ENCODE data around the gene OLFML2A. TPM values are rescaled to one million over a fixed set of nuclear protein-coding genes. Genes with fewer than 3 reads are reported as not detected.

Gene OLFML2A
- total RNA-seq, 4 donors from 2014 or later, result 44.7 to 328 (median 169) TPM

DNA sequence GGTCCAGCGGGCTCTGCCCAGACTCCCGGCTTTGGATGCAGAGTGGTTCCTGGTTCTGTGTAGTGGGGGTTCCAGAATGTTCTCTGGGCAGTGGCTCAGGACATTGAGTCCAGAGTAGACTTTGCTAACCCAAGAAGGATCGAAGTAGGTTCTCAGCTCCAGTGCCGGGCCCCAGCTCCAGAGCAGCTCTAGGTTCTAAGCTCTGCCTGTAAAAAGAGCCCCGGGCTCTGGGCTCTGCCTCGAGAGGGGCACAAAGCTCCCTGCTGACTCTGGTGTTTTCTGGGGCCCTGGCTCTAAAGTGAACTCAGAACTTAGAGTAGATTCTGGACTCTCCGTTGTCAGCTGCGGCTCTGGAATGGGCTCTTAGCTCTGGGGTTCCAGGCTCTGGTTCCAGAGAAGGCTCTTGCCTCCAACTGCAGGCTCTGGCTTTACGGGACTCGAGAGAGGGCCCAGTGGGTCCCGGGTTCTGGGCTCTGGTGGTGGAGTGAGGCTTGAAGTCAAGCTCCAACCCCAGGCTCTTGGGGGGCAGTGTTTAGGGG, 76.7 kb downstream of the OLFML2A start:
- TF ChIP-seq EP300 (IDR thresholded peaks at IDR 0.05), result no peak
- TF ChIP-seq POLR2A (IDR thresholded peaks at IDR 0.05), result no peak
- TF ChIP-seq, protein P1, sequence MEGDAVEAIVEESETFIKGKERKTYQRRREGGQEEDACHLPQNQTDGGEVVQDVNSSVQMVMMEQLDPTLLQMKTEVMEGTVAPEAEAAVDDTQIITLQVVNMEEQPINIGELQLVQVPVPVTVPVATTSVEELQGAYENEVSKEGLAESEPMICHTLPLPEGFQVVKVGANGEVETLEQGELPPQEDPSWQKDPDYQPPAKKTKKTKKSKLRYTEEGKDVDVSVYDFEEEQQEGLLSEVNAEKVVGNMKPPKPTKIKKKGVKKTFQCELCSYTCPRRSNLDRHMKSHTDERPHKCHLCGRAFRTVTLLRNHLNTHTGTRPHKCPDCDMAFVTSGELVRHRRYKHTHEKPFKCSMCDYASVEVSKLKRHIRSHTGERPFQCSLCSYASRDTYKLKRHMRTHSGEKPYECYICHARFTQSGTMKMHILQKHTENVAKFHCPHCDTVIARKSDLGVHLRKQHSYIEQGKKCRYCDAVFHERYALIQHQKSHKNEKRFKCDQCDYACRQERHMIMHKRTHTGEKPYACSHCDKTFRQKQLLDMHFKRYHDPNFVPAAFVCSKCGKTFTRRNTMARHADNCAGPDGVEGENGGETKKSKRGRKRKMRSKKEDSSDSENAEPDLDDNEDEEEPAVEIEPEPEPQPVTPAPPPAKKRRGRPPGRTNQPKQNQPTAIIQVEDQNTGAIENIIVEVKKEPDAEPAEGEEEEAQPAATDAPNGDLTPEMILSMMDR (IDR thresholded peaks at IDR 0.05), result no peak
- H3K4me3 ChIP-seq, result peak overlapping the region; percentile 30 to 48 (median 46)
- DNase-seq (ENCODE audit: low spot score in 2 of 2), result no peak
- H3K27me3 ChIP-seq, result no peaks in the 10 kb centered on the region
- H3K9me3 ChIP-seq, result no peaks in the 10 kb centered on the region
- peaks cover 0 to 28% (median 0%) of the 10 kb centered on the region in 3 donors for H3K36me3 ChIP-seq
- H3K4me1 ChIP-seq, result peaks cover 0 to 43% (median 16%) of the 10 kb centered on the region in 4 donors
- 59 to 72% methylated on average over 7 of the region's 11 CpGs for WGBS, 2 donors
- peak overlapping the region; percentile 29 to 66 (median 57) for H3K27ac ChIP-seq

DNA sequence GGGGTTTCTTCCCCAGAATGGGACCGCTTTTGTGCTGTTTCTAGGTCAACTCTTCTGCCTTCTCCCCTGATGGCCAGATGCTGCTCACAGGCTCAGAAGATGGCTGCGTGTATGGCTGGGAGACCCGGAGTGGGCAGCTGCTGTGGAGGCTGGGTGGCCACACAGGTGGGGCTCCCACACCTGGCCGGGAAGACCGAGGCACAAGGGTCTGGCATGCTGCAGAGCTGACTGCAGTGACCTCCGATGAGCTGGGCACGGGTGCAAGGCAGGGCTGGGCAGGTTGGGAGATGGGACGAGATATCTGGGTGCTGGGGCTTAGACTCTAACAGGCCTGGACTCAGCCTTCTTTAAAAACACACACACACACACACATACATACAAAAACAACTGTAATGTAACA, 77.2 kb downstream of the OLFML2A start:
- DNase-seq (ENCODE audit: low spot score in 2 of 2), result no peak
- Histone ChIP-seq H3K27ac (peak overlapping the region in 2 of 4 donors; percentile 66), H3K36me3 (peaks cover 0 to 33% (median 0%) of the 10 kb centered on the region in 3 donors), H3K27me3 (no peaks in the 10 kb centered on the region), H3K4me3 (no peak overlapping the region), H3K4me1 (peaks cover 0 to 48% (median 16%) of the 10 kb centered on the region in 4 donors), H3K9me3 (no peaks in the 10 kb centered on the region)
- WGBS, 2 donors, result 82 to 85% methylated on average over 8 of the region's 8 CpGs
- TF ChIP-seq EP300 (IDR thresholded peaks at IDR 0.05), result no peak
- TF ChIP-seq, protein P1 (IDR thresholded peaks at IDR 0.05), result no peak
- TF ChIP-seq POLR2A (IDR thresholded peaks at IDR 0.05), result no peak

DNA sequence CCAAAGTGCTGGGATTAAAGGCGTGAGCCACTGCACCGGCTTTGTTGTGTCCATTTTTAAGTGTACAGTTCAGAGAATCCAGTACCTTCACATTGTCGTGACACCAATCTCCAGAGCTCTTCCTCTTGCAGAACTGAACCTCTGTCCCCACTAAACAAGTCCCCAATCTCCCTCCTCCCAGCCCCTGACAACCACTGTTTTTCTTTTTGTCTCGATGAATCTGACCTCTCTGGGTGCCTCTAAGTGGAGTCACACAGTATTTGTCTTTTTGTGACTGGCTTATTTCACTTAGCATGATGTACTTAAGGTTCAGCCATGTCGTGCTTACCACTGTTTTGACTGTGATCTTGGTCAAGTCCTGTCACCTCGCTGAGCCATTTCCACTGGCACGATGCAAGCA, 77.9 kb downstream of the OLFML2A start:
- H3K27me3 ChIP-seq, result no peaks in the 10 kb centered on the region
- WGBS, 2 donors, result 60 to 63% methylated on average over 7 of the region's 7 CpGs
- no peaks in the 10 kb centered on the region for H3K9me3 ChIP-seq

DNA sequence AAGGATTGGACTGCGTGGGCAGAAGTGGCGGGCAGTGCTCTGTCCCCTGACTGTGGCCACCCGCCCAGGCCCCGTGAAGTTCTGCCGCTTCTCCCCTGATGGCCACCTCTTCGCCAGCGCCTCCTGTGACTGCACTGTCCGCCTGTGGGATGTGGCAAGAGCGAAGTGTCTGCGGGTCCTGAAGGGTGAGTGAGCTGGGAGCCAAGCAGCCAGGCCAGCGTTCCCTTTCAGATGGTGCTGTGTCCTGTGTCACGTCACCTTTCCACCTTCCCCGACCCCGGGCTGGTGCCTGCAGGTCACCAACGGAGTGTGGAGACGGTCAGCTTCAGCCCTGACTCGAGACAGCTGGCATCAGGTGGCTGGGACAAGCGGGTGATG, 78.6 kb downstream of the OLFML2A start:
- Histone ChIP-seq H3K36me3 (peaks cover 0 to 47% (median 8%) of the 10 kb centered on the region in 3 donors), H3K4me1 (peaks cover 0 to 51% (median 26%) of the 10 kb centered on the region in 4 donors), H3K27me3 (no peaks in the 10 kb centered on the region), H3K4me3 (no peak overlapping the region), H3K27ac (peak overlapping the region in 1 of 4 donors; percentile 36), H3K9me3 (no peaks in the 10 kb centered on the region)
- no peak for DNase-seq (ENCODE audit: low spot score in 2 of 2)
- WGBS, 2 donors, result 82 to 88% methylated on average over 18 of the region's 18 CpGs
- TF ChIP-seq POLR2A (IDR thresholded peaks at IDR 0.05), result no peak
- TF ChIP-seq, protein P1 (IDR thresholded peaks at IDR 0.05), result no peak
- TF ChIP-seq EP300 (IDR thresholded peaks at IDR 0.05), result no peak

More for the DNA sequence above, 77.9 kb downstream of the OLFML2A start:
- peaks cover 0 to 50% (median 19%) of the 10 kb centered on the region in 4 donors for H3K4me1 ChIP-seq
- H3K36me3 ChIP-seq, result peaks cover 0 to 40% (median 4%) of the 10 kb centered on the region in 3 donors
- no peak for TF ChIP-seq POLR2A (IDR thresholded peaks at IDR 0.05)
- no peak for DNase-seq (ENCODE audit: low spot score in 2 of 2)
- H3K4me3 ChIP-seq, result no peak overlapping the region
- H3K27ac ChIP-seq, result peak overlapping the region in 1 of 4 donors; percentile 36

DNA sequence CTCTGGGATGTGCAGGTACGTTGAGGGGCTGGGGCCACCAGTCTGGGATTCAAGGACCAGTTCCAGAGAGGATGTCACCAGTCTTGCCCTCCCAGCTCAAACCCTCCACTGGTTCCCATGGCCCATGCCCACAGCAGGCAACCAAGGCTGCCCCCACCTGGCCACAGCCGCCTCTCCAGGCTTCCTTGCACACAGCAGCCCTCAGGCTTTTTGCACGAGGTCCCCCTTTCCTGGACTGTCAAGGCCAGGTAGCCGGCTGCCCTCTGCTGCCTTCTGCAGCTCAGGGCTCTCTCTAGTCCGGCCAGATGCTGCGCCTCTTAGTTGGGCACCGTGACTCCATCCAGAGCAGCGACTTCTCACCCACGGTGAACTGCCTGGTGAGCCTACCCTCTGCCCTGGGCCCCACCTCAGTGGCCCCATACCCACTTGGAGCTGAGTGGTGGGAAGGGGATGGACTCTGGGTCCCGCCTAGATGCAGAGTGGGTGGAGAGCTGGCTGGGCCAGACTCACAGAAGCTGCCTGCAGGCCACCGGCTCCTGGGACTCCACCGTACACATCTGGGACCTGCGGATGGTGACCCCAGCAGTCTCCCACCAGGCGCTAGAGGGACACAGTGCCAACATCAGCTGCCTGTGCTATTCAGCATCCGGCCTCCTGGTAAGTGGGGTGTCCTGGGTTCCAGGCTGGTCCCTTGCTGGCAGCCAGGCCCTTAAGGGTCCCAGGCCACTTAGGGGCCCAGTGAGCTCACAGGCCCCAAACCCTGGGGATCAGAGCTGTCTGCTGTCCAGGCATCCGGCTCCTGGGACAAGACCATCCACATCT, 79.2 kb downstream of the OLFML2A start:
- no peak for DNase-seq (ENCODE audit: low spot score in 2 of 2)
- H3K36me3 ChIP-seq, result peaks cover 0 to 50% (median 8%) of the 10 kb centered on the region in 3 donors
- TF ChIP-seq, protein P1 (IDR thresholded peaks at IDR 0.05), result peak; percentile 8 to 25 (median 13)
- TF ChIP-seq POLR2A (IDR thresholded peaks at IDR 0.05) (no peak), EP300 (IDR thresholded peaks at IDR 0.05) (no peak)
- peaks cover 0 to 52% (median 31%) of the 10 kb centered on the region in 4 donors for H3K4me1 ChIP-seq
- no peaks in the 10 kb centered on the region for H3K9me3 ChIP-seq
- H3K27me3 ChIP-seq, result no peaks in the 10 kb centered on the region
- WGBS, 2 donors, result 57 to 67% methylated on average over 14 to 15 of the region's 16 CpGs
- peak overlapping the region in 1 of 4 donors; percentile 36 for H3K27ac ChIP-seq
- H3K4me3 ChIP-seq, result no peak overlapping the region
